Ascending aorta (tissue), 2 donors: ENCODE data around the gene SLIT3. TPM values are rescaled to one million over a fixed set of nuclear protein-coding genes. Genes with fewer than 3 reads are reported as not detected.

Experiments used
- DNase-seq, 2 donors: peaks; one replicate each; pipeline ENCODE4 v3.0.0-alpha.2; 2019; ENCODE audit warnings: low spot score in 2 of 2
- H3K27ac ChIP-seq, 2 donors: fragments of 200-600 bp; sonication (generic); one replicate each; pipeline ENCODE4 v1.5.1; 2016 to 2017; ENCODE audit warnings: mild to moderate bottlenecking in 1 of 2
- H3K27me3 ChIP-seq: fragments of 200-600 bp; sonication (generic); one replicate; pipeline ENCODE4 v1.5.1; 2017
- H3K36me3 ChIP-seq, 2 donors: fragments of 200-600 bp; sonication (generic); one replicate each; pipeline ENCODE4 v1.5.1; 2016
- H3K4me1 ChIP-seq, 2 donors: fragments of 200-600 bp; sonication (generic); one replicate each; pipeline ENCODE4 v1.5.1; 2016 to 2017; ENCODE audit warnings: mild to moderate bottlenecking in 1 of 2
- H3K4me3 ChIP-seq, 2 donors: fragments of 200-600 bp; sonication (generic); one replicate each; pipeline ENCODE4 v1.5.1; 2016 to 2017; ENCODE audit warnings: mild to moderate bottlenecking in 1 of 2
- H3K9me3 ChIP-seq, 2 donors: fragments of 200-600 bp; sonication (generic); one replicate each; pipeline ENCODE4 v1.5.1; 2016
- CTCF ChIP-seq, 3 experiments: fragments of 200-600 bp in 2 of 3; fragments of 450-650 bp in 1 of 3; sonication (generic) in 2 of 3; IDR thresholded peaks; one replicate each; pipeline ENCODE4 v1.5.1; 2016 to 2019; ENCODE audit warnings: antibody characterized with exemption in 3 of 3, mild to moderate bottlenecking in 1 of 3, moderate library complexity in 1 of 3
- intact Hi-C: fragments of 100-400 bp; cut with DNase I; formaldehyde crosslinking; loops from one replicate; pipeline ENCODE4 v1.15.1; 2023
- total RNA-seq: library from RNA; depleted of rRNA; stranded (reverse); fragments of >200 nt; gene quantifications from one replicate; pipeline ENCODE4 v1.1.0, GENCODE V29; 2016

SLIT3 gene
- total RNA-seq, 1 donor from 2014 or later, result 128 TPM

GRCh38 chr5:169080448-169080911 lies 220.5 kb downstream of the SLIT3 start:
- Histone ChIP-seq H3K27me3 (no peaks in the 10 kb centered on the region), H3K36me3 (no peaks in the 10 kb centered on the region), H3K27ac (no peak overlapping the region), H3K9me3 (no peaks in the 10 kb centered on the region), H3K4me1 (no peaks in the 10 kb centered on the region), H3K4me3 (no peak overlapping the region)
- intact Hi-C loops, result no loop called here
- DNase-seq, result no peak
- no peak for TF ChIP-seq CTCF (IDR thresholded peaks at IDR 0.05)

GRCh38 chr5:169079697-169080096 lies 221.2 kb downstream of the SLIT3 start:
- H3K27me3 ChIP-seq, result no peaks in the 10 kb centered on the region
- no peaks in the 10 kb centered on the region for H3K4me1 ChIP-seq
- H3K27ac ChIP-seq, result no peak overlapping the region
- DNase-seq, result no peak
- H3K9me3 ChIP-seq, result no peaks in the 10 kb centered on the region
- no peaks in the 10 kb centered on the region for H3K36me3 ChIP-seq
- no peak overlapping the region for H3K4me3 ChIP-seq
- no peak for TF ChIP-seq CTCF (IDR thresholded peaks at IDR 0.05)
- intact Hi-C loops, result no loop called here

- DNase-seq, result no peak
- no peak overlapping the region for H3K4me3 ChIP-seq
- H3K36me3 ChIP-seq, result no peaks in the 10 kb centered on the region
- no peak for TF ChIP-seq CTCF (IDR thresholded peaks at IDR 0.05)
- no peaks in the 10 kb centered on the region for H3K27me3 ChIP-seq
- no peaks in the 10 kb centered on the region for H3K4me1 ChIP-seq
- intact Hi-C loops, result no loop called here
- H3K27ac ChIP-seq, result no peak overlapping the region
- H3K9me3 ChIP-seq, result no peaks in the 10 kb centered on the region
These were observed 226.1 kb downstream of the SLIT3 start for GRCh38 chr5:169074839-169075238.

GRCh38 chr5:169072233-169072632 lies 228.7 kb downstream of the SLIT3 start:
- peaks cover 0 to 4% of the 10 kb centered on the region in 2 donors for H3K4me1 ChIP-seq
- no peak for DNase-seq
- H3K4me3 ChIP-seq, result no peak overlapping the region
- no peak overlapping the region for H3K27ac ChIP-seq
- H3K27me3 ChIP-seq, result no peaks in the 10 kb centered on the region
- TF ChIP-seq CTCF (IDR thresholded peaks at IDR 0.05), result no peak
- H3K36me3 ChIP-seq, result no peaks in the 10 kb centered on the region
- intact Hi-C loops, result no loop called here
- H3K9me3 ChIP-seq, result no peaks in the 10 kb centered on the region

GRCh38 chr5:169070413-169070812 lies 230.5 kb downstream of the SLIT3 start:
- Histone ChIP-seq H3K9me3 (no peaks in the 10 kb centered on the region), H3K4me1 (peaks cover 0 to 5% of the 10 kb centered on the region in 2 donors), H3K27me3 (no peaks in the 10 kb centered on the region), H3K27ac (no peak overlapping the region), H3K4me3 (no peak overlapping the region), H3K36me3 (no peaks in the 10 kb centered on the region)
- intact Hi-C loops, result no loop called here
- TF ChIP-seq CTCF (IDR thresholded peaks at IDR 0.05), result no peak
- no peak for DNase-seq

- TF ChIP-seq CTCF (IDR thresholded peaks at IDR 0.05), result no peak
- peaks cover 0 to 28% of the 10 kb centered on the region in 2 donors for H3K4me1 ChIP-seq
- no peaks in the 10 kb centered on the region for H3K27me3 ChIP-seq
- no peak overlapping the region for H3K4me3 ChIP-seq
- no peaks in the 10 kb centered on the region for H3K9me3 ChIP-seq
- H3K36me3 ChIP-seq, result no peaks in the 10 kb centered on the region
- DNase-seq, result no peak
- H3K27ac ChIP-seq, result peak overlapping the region in 1 of 2 donors; percentile 45
- intact Hi-C loops, result no loop called here
These were observed 233.2 kb downstream of the SLIT3 start for GRCh38 chr5:169067751-169068173.
